H9 (cell line): ENCODE results near the gene SUPT3H. TPM values are rescaled to one million over a fixed set of nuclear protein-coding genes. Genes with fewer than 3 reads are reported as not detected.
"Not testable (repeated sequence)": the region's sequence is repeated elsewhere in the genome, so short reads cannot be mapped to it uniquely, and the experiment has no call there.

Experiments
- DNase-seq: peaks from one replicate; pipeline ENCODE4 v3.0.0-alpha.2; 2017
- H2AFZ ChIP-seq: one replicate; pipeline ENCODE4 v1.6.1; 2013; ENCODE audit warnings: mild to moderate bottlenecking, low read length, control low read depth, moderate library complexity
- H2AK5ac ChIP-seq: 2 replicates; pipeline ENCODE4 v1.6.1; 2013; ENCODE audit warnings: low read length, control low read depth, mixed read lengths; ENCODE audit not compliant: insufficient read length
- H2BK120ac ChIP-seq: one replicate; pipeline ENCODE4 v1.6.1; 2013; ENCODE audit warnings: low read depth, mild to moderate bottlenecking, low read length, control low read depth, inconsistent platforms; ENCODE audit not compliant: poor library complexity, severe bottlenecking
- H2BK12ac ChIP-seq: 2 replicates; pipeline ENCODE4 v1.6.1; 2013; ENCODE audit warnings: low read length, control low read depth, mixed read lengths, low read depth; ENCODE audit not compliant: insufficient read length
- H2BK15ac ChIP-seq: 2 replicates; pipeline ENCODE4 v1.6.1; 2013; ENCODE audit warnings: low read depth, low read length, control low read depth
- H2BK20ac ChIP-seq: one replicate; pipeline ENCODE4 v1.6.1; 2013; ENCODE audit warnings: low read depth, mild to moderate bottlenecking, low read length, control low read depth, inconsistent platforms; ENCODE audit not compliant: poor library complexity, severe bottlenecking
- H2BK5ac ChIP-seq: 2 replicates; pipeline ENCODE4 v1.6.1; 2013; ENCODE audit warnings: low read length, control low read depth, mixed read lengths; ENCODE audit not compliant: insufficient read length
- H3K14ac ChIP-seq: 2 replicates; pipeline ENCODE4 v1.6.1; 2013; ENCODE audit warnings: low read length, control low read depth; ENCODE audit not compliant: insufficient read depth
- H3K18ac ChIP-seq: 2 replicates; pipeline ENCODE4 v1.6.1; 2013; ENCODE audit warnings: low read depth, mild to moderate bottlenecking, mixed read lengths, low read length, control low read depth; ENCODE audit not compliant: insufficient read length
- H3K23ac ChIP-seq: 2 replicates; pipeline ENCODE4 v1.6.1; 2013; ENCODE audit warnings: low read length, control low read depth, mixed read lengths, low read depth; ENCODE audit not compliant: insufficient read length
- H3K23me2 ChIP-seq: 2 replicates; pipeline ENCODE4 v1.6.1; 2013; ENCODE audit warnings: low read depth, mild to moderate bottlenecking, mixed read lengths, low read length, control low read depth; ENCODE audit not compliant: insufficient read length, poor library complexity, severe bottlenecking
- H3K27ac ChIP-seq: 2 replicates; pipeline ENCODE4 v1.5.1; 2013; ENCODE audit warnings: low read length, control low read depth, mixed read lengths, low read depth; ENCODE audit not compliant: insufficient read length
- H3K27me3 ChIP-seq: 2 replicates; pipeline ENCODE4 v1.6.1; 2013; ENCODE audit warnings: low read length, control low read depth, inconsistent platforms; ENCODE audit not compliant: insufficient read depth
- H3K4ac ChIP-seq: 2 replicates; pipeline ENCODE4 v1.6.1; 2013; ENCODE audit warnings: low read depth, mild to moderate bottlenecking, control low read depth, inconsistent platforms, low read length, moderate library complexity
- H3K4me1 ChIP-seq: 2 replicates; pipeline ENCODE4 v1.6.1; 2013; ENCODE audit warnings: low read length, control low read depth, inconsistent platforms; ENCODE audit not compliant: insufficient read depth
- H3K4me2 ChIP-seq: 2 replicates; pipeline ENCODE4 v1.6.1; 2013; ENCODE audit warnings: low read length, control low read depth, mixed read lengths; ENCODE audit not compliant: insufficient read length, insufficient read depth
- H3K56ac ChIP-seq: 2 replicates; pipeline ENCODE4 v1.6.1; 2013; ENCODE audit warnings: low read depth, mild to moderate bottlenecking, mixed read lengths, low read length, control low read depth; ENCODE audit not compliant: insufficient read length
- H3K79me1 ChIP-seq: 2 replicates; pipeline ENCODE4 v1.6.1; 2013; ENCODE audit warnings: low read depth, mild to moderate bottlenecking, moderate library complexity, low read length, control low read depth, inconsistent platforms; ENCODE audit not compliant: insufficient read depth, poor library complexity, severe bottlenecking
- H3K79me2 ChIP-seq: 2 replicates; pipeline ENCODE4 v1.6.1; 2013; ENCODE audit warnings: low read length, control low read depth, inconsistent platforms; ENCODE audit not compliant: insufficient read depth
- H3K9ac ChIP-seq: 2 replicates; pipeline ENCODE4 v1.6.1; 2013; ENCODE audit warnings: low read length, control low read depth, mixed read lengths; ENCODE audit not compliant: insufficient read length; ENCODE audit errors: extremely low read depth
- H3K9me3 ChIP-seq: one replicate; pipeline ENCODE4 v1.6.1; 2013; ENCODE audit warnings: low read depth, low read length, inconsistent platforms; ENCODE audit not compliant: control insufficient read depth
- H3T11ph ChIP-seq: one replicate; pipeline ENCODE4 v1.6.1; 2013; ENCODE audit warnings: mild to moderate bottlenecking, low read length, control low read depth, inconsistent platforms
- H4K20me1 ChIP-seq: one replicate; pipeline ENCODE4 v1.6.1; 2013; ENCODE audit not compliant: control insufficient read depth, insufficient read length, insufficient read depth
- H4K5ac ChIP-seq: 2 replicates; pipeline ENCODE4 v1.6.1; 2013; ENCODE audit warnings: low read depth, mild to moderate bottlenecking, mixed read lengths, low read length, control low read depth; ENCODE audit not compliant: insufficient read length
- H4K8ac ChIP-seq: replicated peaks from 2 replicates; pipeline ENCODE4 v1.6.1; 2013; ENCODE audit warnings: low read length, control low read depth, mixed read lengths, low read depth; ENCODE audit not compliant: insufficient read length
- H4K91ac ChIP-seq: 2 replicates; pipeline ENCODE4 v1.6.1; 2013; ENCODE audit warnings: low read depth, mild to moderate bottlenecking, moderate library complexity, mixed read lengths, low read length, control low read depth; ENCODE audit not compliant: insufficient read length
- H3K27ac Mint-ChIP-seq, 3 experiments: 2 replicates in 2 of 3; 3 replicates in 1 of 3; pipeline ENCODE4 v1.8.0; 2020 to 2021; ENCODE audit warnings: mixed read lengths in 3 of 3, mild to moderate bottlenecking in 1 of 3, moderate library complexity in 1 of 3
- H3K27me3 Mint-ChIP-seq: 2 replicates; pipeline ENCODE4 v1.8.0; 2021; ENCODE audit warnings: low read depth, mild to moderate bottlenecking, moderate library complexity, mixed read lengths
- H3K36me3 Mint-ChIP-seq, 3 experiments: 2 replicates in 2 of 3; 3 replicates in 1 of 3; pipeline ENCODE4 v1.8.0; 2020 to 2021; ENCODE audit warnings: low read depth in 3 of 3, mixed read lengths in 3 of 3; ENCODE audit not compliant: insufficient read depth in 1 of 3
- H3K4me1 Mint-ChIP-seq, 2 experiments: 2 replicates each; pipeline ENCODE4 v1.8.0; 2020; ENCODE audit warnings: mixed read lengths in 2 of 2
- H3K4me3 Mint-ChIP-seq, 2 experiments: 2 replicates in 1 of 2; 3 replicates in 1 of 2; pipeline ENCODE4 v1.8.0; 2020 to 2021; ENCODE audit warnings: mild to moderate bottlenecking in 2 of 2, mixed read lengths in 2 of 2, moderate library complexity in 1 of 2
- H3K9me3 Mint-ChIP-seq, 2 experiments: 2 replicates in 1 of 2; 3 replicates in 1 of 2; pipeline ENCODE4 v1.8.0; 2020; ENCODE audit warnings: mild to moderate bottlenecking in 2 of 2, mixed read lengths in 2 of 2, moderate library complexity in 1 of 2
- CTCF ChIP-seq: fragments of 200-600 bp; sonication (generic); conservative IDR thresholded peaks from 3 replicates; pipeline ENCODE4 v1.8.0; 2021; ENCODE audit warnings: antibody characterized with exemption, mild to moderate bottlenecking
- WGBS: extraction: QIAGEN DNeasy Blood & Tissue Kit; methylation state at CpG from one replicate; pipeline ENCODE4 v1.1.7; 2013; ENCODE audit warnings: missing lambda C conversion rate, low lambda C conversion rate, mixed read lengths; ENCODE audit not compliant: insufficient read length; ENCODE audit errors: extremely low coverage; 5-methylcytosine and 5-hydroxymethylcytosine counted together
- total RNA-seq: library from RNA; stranded (reverse); gene quantifications from 2 replicates; pipeline ENCODE4 v1.2.1, GENCODE V29; 2021

SUPT3H gene
- total RNA-seq, 1 experiment from 2014 or later, result 22.5 TPM

DNA sequence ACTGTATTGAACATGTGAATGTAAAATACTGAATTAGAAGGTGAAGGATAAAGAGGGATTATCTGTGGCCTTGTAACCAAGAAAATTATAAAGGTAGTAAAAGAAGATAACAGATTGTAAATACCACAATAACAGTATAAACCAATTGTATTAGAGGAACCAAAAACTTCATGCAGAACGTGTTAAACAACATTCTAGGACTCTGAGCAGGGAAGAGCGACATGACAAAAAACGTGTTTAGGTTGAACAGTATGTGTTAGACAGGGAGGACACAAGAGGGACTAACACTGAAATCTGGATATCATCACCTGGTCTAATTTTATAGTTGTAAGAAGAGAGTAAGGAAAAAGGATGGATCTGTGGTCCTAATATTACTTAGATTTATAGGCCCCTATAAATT is 308.6 kb downstream of the SUPT3H start:
- Histone ChIP-seq H4K20me1 (no peaks in the 10 kb centered on the region), H2AFZ (no peak overlapping the region), H2BK15ac (no peak overlapping the region), H4K91ac (no peak overlapping the region), H2BK120ac (no peak overlapping the region), H3K14ac (no peak overlapping the region), H3K23me2 (no peaks in the 10 kb centered on the region), H3K18ac (no peak overlapping the region), H2BK20ac (no peak overlapping the region), H2BK5ac (no peak overlapping the region), H2BK12ac (no peak overlapping the region), H3K4ac (no peak overlapping the region), H4K8ac (no peak overlapping the region), H3K27me3 (no peaks in the 10 kb centered on the region), H4K5ac (no peak overlapping the region), H3T11ph (no peak overlapping the region), H3K4me1 (no peaks in the 10 kb centered on the region), H3K23ac (no peak overlapping the region), H3K4me2 (no peak overlapping the region), H3K79me1 (no peaks in the 10 kb centered on the region), H3K9me3 (no peaks in the 10 kb centered on the region), H3K79me2 (no peaks in the 10 kb centered on the region), H3K9ac (no peak overlapping the region), H3K27ac (no peak overlapping the region), H2AK5ac (no peak overlapping the region), H3K56ac (no peak overlapping the region)
- no peak for DNase-seq
- no peak for TF ChIP-seq CTCF
- no CpG with 5 or more reads among the region's 3 CpGs for WGBS
- Mint-ChIP-seq H3K9me3 (no peaks in the 10 kb centered on the region; a peak in 1 of 5 replicates), H3K4me3 (no peak overlapping the region), H3K27me3 (no peaks in the 10 kb centered on the region), H3K27ac (no peak overlapping the region), H3K4me1 (peaks cover 11% of the 10 kb centered on the region in 2 experiments), H3K36me3 (peaks cover 0 to 2% (median 0%) of the 10 kb centered on the region in 3 experiments; a peak in 1 of 7 replicates)

DNA sequence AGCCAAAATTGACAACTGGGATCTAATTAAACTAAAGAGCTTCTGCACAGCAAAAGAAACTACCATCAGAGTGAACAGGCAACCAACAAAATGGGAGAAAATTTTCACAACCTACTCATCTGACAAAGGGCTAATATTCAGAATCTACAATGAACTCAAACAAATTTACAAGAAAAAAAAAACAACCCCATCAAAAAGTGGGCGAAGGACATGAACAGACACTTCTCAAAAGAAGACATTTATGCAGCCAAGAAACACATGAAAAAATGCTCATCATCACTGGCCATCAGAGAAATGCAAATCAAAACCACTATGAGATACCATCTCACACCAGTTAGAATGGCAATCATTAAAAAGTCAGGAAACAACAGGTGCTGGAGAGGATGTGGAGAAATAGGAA is 310.3 kb downstream of the SUPT3H start:
- H4K8ac ChIP-seq, H3K9me3 Mint-ChIP-seq, H3K4me2 ChIP-seq, H3K4me1 ChIP-seq, H3K23me2 ChIP-seq, H3K9me3 ChIP-seq, H4K20me1 ChIP-seq, H3K23ac ChIP-seq, H3K18ac ChIP-seq, H3K79me2 ChIP-seq, H3K4me3 Mint-ChIP-seq, H3K56ac ChIP-seq, H3K27me3 Mint-ChIP-seq, H2BK12ac ChIP-seq, H3K9ac ChIP-seq, H2AFZ ChIP-seq, H3K79me1 ChIP-seq, H2BK5ac ChIP-seq, H2BK20ac ChIP-seq, H4K91ac ChIP-seq, H3K27me3 ChIP-seq, H3K4ac ChIP-seq, H2BK120ac ChIP-seq, H2BK15ac ChIP-seq, H2AK5ac ChIP-seq, H3T11ph ChIP-seq, H4K5ac ChIP-seq, DNase-seq, H3K27ac ChIP-seq, H3K4me1 Mint-ChIP-seq, H3K36me3 Mint-ChIP-seq, H3K27ac Mint-ChIP-seq, H3K14ac ChIP-seq: not testable (repeated sequence)
- WGBS, result no CpG with 5 or more reads among the region's 1 CpG
